Lung (tissue), 12 donors: Measurements from ENCODE around the gene DYNC2LI1. TPM values are rescaled to one million over a fixed set of nuclear protein-coding genes. Genes with fewer than 3 reads are reported as not detected.

ENCODE experiments used
- ATAC-seq: fragments of 200-7000 bp; cut with Tn5 transposase; one replicate; pipeline ENCODE4 v1.9.1; 2020; ENCODE audit warnings: moderate number of reproducible peaks; ENCODE audit not compliant: insufficient read depth, low FRiP score
- DNase-seq, 3 donors: peaks; one replicate each; pipeline ENCODE4 v3.0.0-alpha.2; 2013 to 2017
- H3K27ac ChIP-seq, 2 donors: one replicate each; pipeline ENCODE4 v1.5.1; 2013; ENCODE audit warnings: mild to moderate bottlenecking in 2 of 2, moderate library complexity in 2 of 2, control low read depth in 1 of 2, inconsistent platforms in 1 of 2, low read depth in 1 of 2, low read length in 1 of 2
- H3K27me3 ChIP-seq, 3 donors: one replicate each; pipeline ENCODE4 v1.5.1; 2013; ENCODE audit warnings: low read length in 2 of 3; ENCODE audit not compliant: control insufficient read depth in 3 of 3, insufficient read depth in 3 of 3
- H3K36me3 ChIP-seq, 4 donors: one replicate each; pipeline ENCODE4 v1.5.1; 2013; ENCODE audit warnings: low read length in 4 of 4, mild to moderate bottlenecking in 1 of 4, moderate library complexity in 1 of 4; ENCODE audit not compliant: control insufficient read depth in 4 of 4, insufficient read depth in 4 of 4
- H3K4me1 ChIP-seq, 5 donors: one replicate each; pipeline ENCODE4 v1.5.1; 2013; ENCODE audit warnings: low read length in 5 of 5, mild to moderate bottlenecking in 2 of 5, moderate library complexity in 1 of 5; ENCODE audit not compliant: control insufficient read depth in 5 of 5, insufficient read depth in 5 of 5
- H3K4me3 ChIP-seq: one replicate; pipeline ENCODE4 v1.5.1; 2013; ENCODE audit warnings: mild to moderate bottlenecking, control low read depth, moderate library complexity
- H3K9ac ChIP-seq, 2 donors: one replicate each; pipeline ENCODE4 v1.5.1; 2013; ENCODE audit warnings: low read length in 2 of 2, control low read depth in 1 of 2; ENCODE audit not compliant: insufficient read depth in 1 of 2
- H3K9me3 ChIP-seq, 4 donors: one replicate each; pipeline ENCODE4 v1.5.1; 2013; ENCODE audit warnings: low read length in 3 of 4, mild to moderate bottlenecking in 1 of 4, moderate library complexity in 1 of 4; ENCODE audit not compliant: control insufficient read depth in 4 of 4, insufficient read depth in 3 of 4
- WGBS, 2 donors: extraction: QIAGEN DNeasy Blood & Tissue Kit; methylation state at CpG; one replicate each; pipeline ENCODE4 v1.1.7; 2013; 5-methylcytosine and 5-hydroxymethylcytosine counted together
- polyA plus RNA-seq, 2 donors: library from polyadenylated mRNA; stranded (reverse); fragments of 200-250 nt; gene quantifications; one replicate each; pipeline ENCODE4 v1.2.1, GENCODE V29; 2013
- total RNA-seq, 2 donors: library from RNA; depleted of rRNA in 1 of 2; stranded (reverse); fragments of >200 nt in 1 of 2; gene quantifications; one replicate each; pipeline ENCODE4 v1.2.1, GENCODE V29; 2014 to 2021
- TF ChIP-seq, protein P1 (sequence below): IDR thresholded peaks from 2 replicates; pipeline ENCODE4 v1.5.1; 2012; ENCODE audit warnings: mild to moderate bottlenecking; ENCODE audit errors: control extremely low read depth, extremely low read depth
- donor health status: control.
- donor health status: control.
- donor health status: Bipolar disorder and iron deficiency.
- donor health status: healthy.
- donor health status: DM: yes; HTN: yes; CAD: no.

Gene DYNC2LI1
- total and polyA plus RNA-seq, 4 donors, result 15.4 to 99.7 (median 24.9) TPM

DNA sequence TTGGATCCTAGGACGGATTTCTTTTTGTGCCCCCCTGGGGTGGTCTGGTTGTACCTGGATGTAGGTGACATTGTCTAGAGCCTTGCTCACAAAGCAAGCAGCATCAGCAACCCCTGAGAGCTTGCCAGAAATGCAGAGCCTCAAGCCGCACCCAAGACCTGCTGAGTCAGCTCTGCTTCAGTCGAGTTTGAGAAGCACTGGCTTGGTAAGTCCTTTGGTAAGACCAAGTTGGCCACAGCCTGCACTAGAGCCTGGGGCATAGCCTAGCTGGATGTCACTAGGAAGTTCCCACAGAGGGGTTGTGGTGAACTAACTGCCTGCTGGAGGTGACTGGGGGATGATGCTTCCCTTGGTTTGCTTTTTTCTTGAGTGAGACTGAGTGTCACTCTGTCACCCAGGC lies 58.6 kb downstream of the DYNC2LI1 start:
- DNase-seq, result peak in 2 of 3 donors; percentile 19 to 49
- Histone ChIP-seq H3K9me3 (peaks cover 0 to 2% (median 0%) of the 10 kb centered on the region in 4 donors), H3K4me3 (no peak overlapping the region), H3K27me3 (peaks cover 0 to 19% (median 4%) of the 10 kb centered on the region in 3 donors), H3K36me3 (no peaks in the 10 kb centered on the region), H3K27ac (no peak overlapping the region), H3K4me1 (peaks cover 0 to 9% (median 0%) of the 10 kb centered on the region in 5 donors), H3K9ac (no peak overlapping the region)
- TF ChIP-seq, protein P1, sequence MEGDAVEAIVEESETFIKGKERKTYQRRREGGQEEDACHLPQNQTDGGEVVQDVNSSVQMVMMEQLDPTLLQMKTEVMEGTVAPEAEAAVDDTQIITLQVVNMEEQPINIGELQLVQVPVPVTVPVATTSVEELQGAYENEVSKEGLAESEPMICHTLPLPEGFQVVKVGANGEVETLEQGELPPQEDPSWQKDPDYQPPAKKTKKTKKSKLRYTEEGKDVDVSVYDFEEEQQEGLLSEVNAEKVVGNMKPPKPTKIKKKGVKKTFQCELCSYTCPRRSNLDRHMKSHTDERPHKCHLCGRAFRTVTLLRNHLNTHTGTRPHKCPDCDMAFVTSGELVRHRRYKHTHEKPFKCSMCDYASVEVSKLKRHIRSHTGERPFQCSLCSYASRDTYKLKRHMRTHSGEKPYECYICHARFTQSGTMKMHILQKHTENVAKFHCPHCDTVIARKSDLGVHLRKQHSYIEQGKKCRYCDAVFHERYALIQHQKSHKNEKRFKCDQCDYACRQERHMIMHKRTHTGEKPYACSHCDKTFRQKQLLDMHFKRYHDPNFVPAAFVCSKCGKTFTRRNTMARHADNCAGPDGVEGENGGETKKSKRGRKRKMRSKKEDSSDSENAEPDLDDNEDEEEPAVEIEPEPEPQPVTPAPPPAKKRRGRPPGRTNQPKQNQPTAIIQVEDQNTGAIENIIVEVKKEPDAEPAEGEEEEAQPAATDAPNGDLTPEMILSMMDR, result no peak
- 53 to 56% methylated on average over 3 of the region's 3 CpGs for WGBS, 2 donors
- ATAC-seq, result no peak

DNA sequence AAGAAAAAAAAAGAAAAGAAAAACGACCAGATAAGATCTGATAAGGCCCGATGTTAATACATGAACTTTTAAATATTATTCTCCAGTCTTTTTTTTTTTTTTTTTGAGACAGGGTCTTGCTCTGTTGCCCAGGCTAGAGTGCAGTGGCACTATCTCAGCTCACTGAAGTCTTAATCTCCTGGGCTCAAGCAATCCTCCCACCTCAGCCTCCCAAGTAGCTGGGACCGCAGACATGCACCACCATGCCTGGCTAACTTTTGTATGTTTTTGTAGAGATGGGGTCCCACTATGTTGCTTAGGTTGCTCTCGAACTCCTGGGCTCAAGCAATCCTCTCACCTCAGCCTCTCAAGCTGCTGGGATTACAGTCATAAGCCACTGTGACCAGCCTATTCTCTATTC lies 63.2 kb downstream of the DYNC2LI1 start:
- 72 to 84% methylated on average over 4 of the region's 4 CpGs for WGBS, 2 donors
- Histone ChIP-seq H3K36me3 (no peaks in the 10 kb centered on the region), H3K9ac (no peak overlapping the region), H3K4me1 (peaks cover 0 to 7% (median 0%) of the 10 kb centered on the region in 5 donors), H3K27ac (no peak overlapping the region), H3K27me3 (peaks cover 0 to 4% (median under 1%) of the 10 kb centered on the region in 3 donors), H3K9me3 (no peaks in the 10 kb centered on the region), H3K4me3 (no peak overlapping the region)
- TF ChIP-seq, protein P1, result no peak
- ATAC-seq, result no peak
- DNase-seq, result no peak

DNA sequence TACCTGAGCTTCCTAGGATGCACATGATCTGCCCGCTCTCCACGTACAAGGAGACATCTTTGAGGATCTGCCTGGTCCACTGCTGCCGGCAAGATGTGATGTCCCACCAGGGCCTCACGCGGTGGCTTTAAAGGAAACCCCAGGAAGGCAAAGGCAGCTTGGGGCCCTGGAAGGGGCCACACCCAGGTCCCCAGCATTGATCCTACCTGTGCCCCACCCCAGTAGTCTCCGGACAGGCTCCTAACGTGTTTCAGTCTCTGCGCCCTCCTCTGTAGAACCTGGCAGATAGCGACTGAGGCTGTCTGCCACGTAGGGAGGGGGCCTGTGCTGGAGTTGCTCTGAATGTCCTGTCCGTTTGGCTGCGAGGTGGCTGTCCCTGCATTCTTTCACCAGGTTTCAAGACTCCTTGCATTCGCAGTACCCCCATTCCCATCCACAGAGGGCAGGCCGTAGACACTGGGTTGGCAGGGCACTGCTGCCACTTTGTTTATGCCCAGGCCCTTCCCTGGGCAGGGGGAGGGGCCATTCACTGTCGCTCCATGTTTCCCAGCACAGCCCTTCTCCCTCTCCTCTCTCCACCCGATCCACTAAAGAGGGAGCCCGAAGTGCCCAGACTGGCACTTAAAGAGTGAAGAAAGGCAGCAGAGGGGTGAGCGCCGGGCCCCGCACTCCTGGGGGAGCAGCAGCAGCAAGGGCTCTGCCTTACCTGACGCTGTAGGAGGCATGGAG lies 64.2 kb downstream of the DYNC2LI1 start:
- H3K9ac ChIP-seq, result no peak overlapping the region
- TF ChIP-seq, protein P1, result no peak
- ATAC-seq, result no peak

More for the DNA sequence above, 64.2 kb downstream of the DYNC2LI1 start:
- no peaks in the 10 kb centered on the region for H3K9me3 ChIP-seq
- H3K4me1 ChIP-seq, result peaks cover 0 to 3% (median 0%) of the 10 kb centered on the region in 5 donors
- no peak overlapping the region for H3K27ac ChIP-seq
- no peak for DNase-seq
- no peaks in the 10 kb centered on the region for H3K27me3 ChIP-seq
- H3K36me3 ChIP-seq, result no peaks in the 10 kb centered on the region
- no peak overlapping the region for H3K4me3 ChIP-seq
- 86 to 95% methylated on average over 21 of the region's 21 CpGs for WGBS, 2 donors
